Cardiac fibroblast (primary cell): ENCODE measurements around the gene PNPLA3.
A peak's percentile ranks its signal among the peaks of the same experiment; 100 is the strongest.

Source experiments
- DNase-seq, 2 donors: peaks; one replicate each; pipeline versions ENCODE4 v3.0.0 to v3.0.0-alpha.2; 2010; ENCODE audit warnings: low read depth in 2 of 2
- H3K4me3 ChIP-seq, 2 donors: replicated peaks in 1 of 2; 1 replicate in 1 of 2; 2 replicates in 1 of 2; pipeline ENCODE4 v1.5.1; 2011; ENCODE audit warnings: low read depth in 2 of 2, low read length in 2 of 2, mild to moderate bottlenecking in 2 of 2, moderate library complexity in 1 of 2
- TF ChIP-seq, protein P1 (sequence below): IDR thresholded peaks from one replicate; pipeline ENCODE4 v1.5.1; 2011; ENCODE audit warnings: low read depth, mild to moderate bottlenecking, low read length, inconsistent platforms

Gene PNPLA3

GRCh38 chr22:43991316-43992020 is 67.9 kb downstream of the PNPLA3 start:
- TF ChIP-seq, protein P1, sequence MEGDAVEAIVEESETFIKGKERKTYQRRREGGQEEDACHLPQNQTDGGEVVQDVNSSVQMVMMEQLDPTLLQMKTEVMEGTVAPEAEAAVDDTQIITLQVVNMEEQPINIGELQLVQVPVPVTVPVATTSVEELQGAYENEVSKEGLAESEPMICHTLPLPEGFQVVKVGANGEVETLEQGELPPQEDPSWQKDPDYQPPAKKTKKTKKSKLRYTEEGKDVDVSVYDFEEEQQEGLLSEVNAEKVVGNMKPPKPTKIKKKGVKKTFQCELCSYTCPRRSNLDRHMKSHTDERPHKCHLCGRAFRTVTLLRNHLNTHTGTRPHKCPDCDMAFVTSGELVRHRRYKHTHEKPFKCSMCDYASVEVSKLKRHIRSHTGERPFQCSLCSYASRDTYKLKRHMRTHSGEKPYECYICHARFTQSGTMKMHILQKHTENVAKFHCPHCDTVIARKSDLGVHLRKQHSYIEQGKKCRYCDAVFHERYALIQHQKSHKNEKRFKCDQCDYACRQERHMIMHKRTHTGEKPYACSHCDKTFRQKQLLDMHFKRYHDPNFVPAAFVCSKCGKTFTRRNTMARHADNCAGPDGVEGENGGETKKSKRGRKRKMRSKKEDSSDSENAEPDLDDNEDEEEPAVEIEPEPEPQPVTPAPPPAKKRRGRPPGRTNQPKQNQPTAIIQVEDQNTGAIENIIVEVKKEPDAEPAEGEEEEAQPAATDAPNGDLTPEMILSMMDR, result no peak
- DNase-seq, result no peak

DNA sequence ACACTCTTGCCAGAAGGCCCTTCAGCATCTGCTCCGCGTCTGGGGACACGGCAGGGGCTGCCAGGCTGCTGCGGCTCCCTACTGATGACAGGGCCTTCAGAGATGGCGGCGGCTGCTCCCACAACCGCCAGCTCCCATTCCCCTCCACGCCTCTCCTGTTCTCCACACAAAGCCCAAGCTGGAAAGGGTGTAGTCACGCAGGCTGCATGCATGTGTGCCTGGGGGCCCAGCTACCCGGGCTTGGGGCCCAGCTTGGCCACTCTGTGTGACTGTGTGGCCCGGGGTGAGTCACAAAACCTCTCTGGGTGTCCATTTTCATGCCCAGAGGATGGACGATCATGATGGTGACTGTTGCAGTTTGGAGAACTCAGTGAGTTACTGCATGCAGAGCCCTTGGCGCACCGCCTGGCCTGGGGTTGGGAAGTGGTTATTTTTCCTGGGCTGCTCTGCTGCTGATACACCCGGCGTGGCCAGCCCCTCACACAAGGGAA is 68.8 kb downstream of the PNPLA3 start:
- H3K4me3 ChIP-seq, result no peak overlapping the region
- TF ChIP-seq, protein P1, result no peak
- peak; percentile 17 to 25 for DNase-seq

More at GRCh38 chr22:43991316-43992020, 67.9 kb downstream of the PNPLA3 start:
- no peak overlapping the region for H3K4me3 ChIP-seq

- H3K4me3 ChIP-seq, result no peak overlapping the region
- DNase-seq, result peak; percentile 69 to 77
- TF ChIP-seq, protein P1, result peak; percentile 96
These were observed 69.6 kb downstream of the PNPLA3 start for GRCh38 chr22:43993072-43993760.

DNA sequence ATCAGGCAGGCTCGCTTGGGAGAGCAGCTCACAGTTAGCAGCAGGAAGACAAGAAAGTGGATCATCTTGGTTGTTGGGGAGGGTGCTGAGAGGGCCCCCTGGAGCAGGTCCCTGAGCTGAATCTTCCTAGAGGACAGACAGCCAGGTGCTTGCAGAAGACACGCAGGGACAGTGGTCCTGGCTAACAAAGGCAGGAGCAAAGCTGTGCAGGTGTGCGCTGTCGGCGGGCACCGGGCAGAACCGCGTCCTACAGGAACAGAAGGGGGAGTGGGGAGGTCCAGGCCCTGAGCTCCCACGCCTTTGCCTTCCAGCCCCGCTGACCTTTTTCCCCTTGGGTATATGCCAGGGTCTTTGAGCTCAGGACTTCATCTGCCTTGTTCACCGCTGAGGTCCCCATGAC is 70.4 kb downstream of the PNPLA3 start:
- TF ChIP-seq, protein P1, result no peak
- no peak overlapping the region for H3K4me3 ChIP-seq
- DNase-seq, result no peak

GRCh38 chr22:43994416-43994815 is 70.8 kb downstream of the PNPLA3 start:
- TF ChIP-seq, protein P1, result no peak
- DNase-seq, result no peak
- no peak overlapping the region for H3K4me3 ChIP-seq

DNA sequence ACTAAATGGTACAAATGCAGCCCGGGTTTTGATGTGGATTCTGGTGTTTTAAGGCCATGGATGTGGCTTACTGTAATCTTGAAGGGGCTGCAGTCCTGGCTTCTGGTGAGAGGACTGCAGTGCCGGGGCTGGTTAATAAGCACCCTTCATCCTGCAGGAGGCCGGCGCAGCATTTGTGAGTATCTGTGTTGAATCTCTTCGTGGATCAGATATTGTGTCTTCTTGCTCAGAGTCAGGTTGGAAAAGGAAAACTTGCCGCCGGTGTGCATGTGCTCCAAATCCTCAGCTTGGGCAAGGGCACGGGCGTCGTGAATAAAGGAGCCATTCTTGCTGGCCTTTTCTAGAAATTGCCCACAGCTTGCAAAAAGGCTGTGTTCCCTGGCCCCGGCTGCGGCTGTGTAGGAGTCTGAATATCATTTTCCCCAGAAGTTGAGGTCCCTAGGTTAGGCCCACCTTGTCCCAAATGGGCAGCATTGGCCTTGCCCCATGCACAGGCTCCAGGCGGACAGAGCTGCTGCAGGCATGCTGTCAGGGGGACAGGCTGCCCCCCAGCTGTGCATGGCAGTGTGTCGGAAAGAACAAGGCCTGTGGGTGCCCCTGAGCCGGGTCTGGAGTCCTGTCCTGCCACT is 71.6 kb downstream of the PNPLA3 start:
- DNase-seq, result no peak
- H3K4me3 ChIP-seq, result no peak overlapping the region
- TF ChIP-seq, protein P1, result no peak
